ENCODE data around the gene CDC42BPB. TPM values are rescaled to one million over a fixed set of nuclear protein-coding genes. Genes with fewer than 3 reads are reported as not detected.

The CDC42BPB gene
- total RNA-seq, 4 donors from 2014 or later = 30.0 to 64.3 (median 32.6) TPM

GRCh38 chr14:102913341-102914211, 143.8 kb downstream of the CDC42BPB start:
- ATAC-seq = no peak
- H3K9me3 ChIP-seq = no peaks in the 10 kb centered on the region
- no peaks in the 10 kb centered on the region for H3K27me3 ChIP-seq
- in situ Hi-C loops (cut with MboI; ENCODE audit: low sequenced_read_pairs in 4 of 4) (loop anchor here in 3 of 4 donors (10.0 to 25.0 kb wide), 3 partner anchors 139 to 226 kb away; partner anchors contain the start of gene TRAF3 (in 1 of the 3)), intact Hi-C loops (cut with DNase I; ENCODE audit: low total_unique reads) (loop anchor here (10.0 kb wide), 1 partner anchor 389 kb away; no protein-coding TSS in a partner anchor)
- H3K36me3 ChIP-seq = no peaks in the 10 kb centered on the region
- TF ChIP-seq POLR2A (IDR thresholded peaks at IDR 0.05) (no peak), CTCF (IDR thresholded peaks at IDR 0.05 in 4 of 5, conservative IDR thresholded peaks at IDR 0.05 in 1 of 5) (no peak)
- H3K4me1 ChIP-seq = no peaks in the 10 kb centered on the region
- peak in 1 of 2 donors; percentile 4 for DNase-seq
- no peak overlapping the region for H3K27ac ChIP-seq
- H3K4me3 ChIP-seq = no peak overlapping the region

GRCh38 chr14:102911991-102912761, 145.2 kb downstream of the CDC42BPB start:
- Histone ChIP-seq H3K4me1 (no peaks in the 10 kb centered on the region), H3K36me3 (no peaks in the 10 kb centered on the region), H3K9me3 (no peaks in the 10 kb centered on the region), H3K4me3 (no peak overlapping the region), H3K27me3 (no peaks in the 10 kb centered on the region), H3K27ac (no peak overlapping the region)
- in situ Hi-C loops (cut with MboI; ENCODE audit: low sequenced_read_pairs in 4 of 4) (loop anchor here in 3 of 4 donors (10.0 to 25.0 kb wide), 3 partner anchors 137 to 225 kb away; partner anchors contain the start of gene TRAF3 (in 1 of the 3)), intact Hi-C loops (cut with DNase I; ENCODE audit: low total_unique reads) (loop anchor here (10.0 kb wide), 1 partner anchor 387 kb away; no protein-coding TSS in a partner anchor)
- DNase-seq (no peak), ATAC-seq (no peak)
- TF ChIP-seq POLR2A (IDR thresholded peaks at IDR 0.05) = no peak
- no peak for TF ChIP-seq CTCF (IDR thresholded peaks at IDR 0.05 in 4 of 5, conservative IDR thresholded peaks at IDR 0.05 in 1 of 5)

- H3K4me3 ChIP-seq = no peak overlapping the region
- H3K9me3 ChIP-seq = no peaks in the 10 kb centered on the region
- no peaks in the 10 kb centered on the region for H3K27me3 ChIP-seq
- no peak for TF ChIP-seq CTCF (IDR thresholded peaks at IDR 0.05 in 4 of 5, conservative IDR thresholded peaks at IDR 0.05 in 1 of 5)
- no peak for TF ChIP-seq POLR2A (IDR thresholded peaks at IDR 0.05)
- no peaks in the 10 kb centered on the region for H3K36me3 ChIP-seq
- no peak for ATAC-seq
- no peaks in the 10 kb centered on the region for H3K4me1 ChIP-seq
- H3K27ac ChIP-seq = no peak overlapping the region
- no peak for DNase-seq
- in situ Hi-C loops (cut with MboI; ENCODE audit: low sequenced_read_pairs in 4 of 4) (loop anchor here in 3 of 4 donors (10.0 to 25.0 kb wide), 3 partner anchors 137 to 224 kb away; partner anchors contain the start of gene TRAF3 (in 1 of the 3)), intact Hi-C loops (cut with DNase I; ENCODE audit: low total_unique reads) (loop anchor here (10.0 kb wide), 1 partner anchor 387 kb away; no protein-coding TSS in a partner anchor)
Measured at GRCh38 chr14:102911541-102911951, 145.8 kb downstream of the CDC42BPB start.

DNA sequence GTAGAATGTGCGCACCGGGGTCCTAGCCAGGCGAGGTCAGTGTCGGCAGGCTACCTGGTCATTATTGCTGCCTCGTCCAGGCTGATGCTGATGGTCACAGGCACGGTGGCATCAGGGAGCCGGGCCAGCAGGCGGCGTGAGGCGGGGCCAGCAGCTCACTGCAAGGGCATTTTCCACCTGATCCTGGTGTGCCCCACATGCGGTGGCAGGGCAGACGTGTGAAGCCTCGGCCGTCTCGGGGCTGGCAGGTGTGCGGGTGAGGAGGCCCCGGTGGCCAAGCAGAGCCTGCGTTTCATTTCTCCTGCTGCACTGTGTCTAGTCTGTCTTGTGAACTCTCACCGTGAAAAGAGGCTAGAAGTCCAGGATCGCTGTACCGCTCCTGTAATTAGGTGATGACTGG, 146.9 kb downstream of the CDC42BPB start:
- intact Hi-C loops (cut with DNase I; ENCODE audit: low total_unique reads) (loop anchor here (10.0 kb wide), 1 partner anchor 386 kb away; no protein-coding TSS in a partner anchor), in situ Hi-C loops (cut with MboI; ENCODE audit: low sequenced_read_pairs in 4 of 4) (loop anchor here in 3 of 4 donors (10.0 to 25.0 kb wide), 3 partner anchors 136 to 223 kb away; partner anchors contain the start of gene TRAF3 (in 1 of the 3))
- DNase-seq = no peak
- ATAC-seq = no peak
- no peak overlapping the region for H3K4me3 ChIP-seq
- H3K27ac ChIP-seq = no peak overlapping the region
- H3K4me1 ChIP-seq = no peaks in the 10 kb centered on the region
- H3K27me3 ChIP-seq = no peaks in the 10 kb centered on the region
- no peaks in the 10 kb centered on the region for H3K9me3 ChIP-seq
- no peaks in the 10 kb centered on the region for H3K36me3 ChIP-seq
- TF ChIP-seq CTCF (IDR thresholded peaks at IDR 0.05 in 4 of 5, conservative IDR thresholded peaks at IDR 0.05 in 1 of 5) (no peak), POLR2A (IDR thresholded peaks at IDR 0.05) (no peak)

Data from gastrocnemius medialis (tissue), 4 donors.